ENCODE measurements around the gene TMEM259. TPM values are rescaled to one million over a fixed set of nuclear protein-coding genes. Genes with fewer than 3 reads are reported as not detected.

TMEM259 gene
- total and polyA plus RNA-seq, 2 of the 13 experiments (the other 11 are each of a cell fraction or from before 2014, with no cell fraction given) = 64.7 to 164 TPM

DNA sequence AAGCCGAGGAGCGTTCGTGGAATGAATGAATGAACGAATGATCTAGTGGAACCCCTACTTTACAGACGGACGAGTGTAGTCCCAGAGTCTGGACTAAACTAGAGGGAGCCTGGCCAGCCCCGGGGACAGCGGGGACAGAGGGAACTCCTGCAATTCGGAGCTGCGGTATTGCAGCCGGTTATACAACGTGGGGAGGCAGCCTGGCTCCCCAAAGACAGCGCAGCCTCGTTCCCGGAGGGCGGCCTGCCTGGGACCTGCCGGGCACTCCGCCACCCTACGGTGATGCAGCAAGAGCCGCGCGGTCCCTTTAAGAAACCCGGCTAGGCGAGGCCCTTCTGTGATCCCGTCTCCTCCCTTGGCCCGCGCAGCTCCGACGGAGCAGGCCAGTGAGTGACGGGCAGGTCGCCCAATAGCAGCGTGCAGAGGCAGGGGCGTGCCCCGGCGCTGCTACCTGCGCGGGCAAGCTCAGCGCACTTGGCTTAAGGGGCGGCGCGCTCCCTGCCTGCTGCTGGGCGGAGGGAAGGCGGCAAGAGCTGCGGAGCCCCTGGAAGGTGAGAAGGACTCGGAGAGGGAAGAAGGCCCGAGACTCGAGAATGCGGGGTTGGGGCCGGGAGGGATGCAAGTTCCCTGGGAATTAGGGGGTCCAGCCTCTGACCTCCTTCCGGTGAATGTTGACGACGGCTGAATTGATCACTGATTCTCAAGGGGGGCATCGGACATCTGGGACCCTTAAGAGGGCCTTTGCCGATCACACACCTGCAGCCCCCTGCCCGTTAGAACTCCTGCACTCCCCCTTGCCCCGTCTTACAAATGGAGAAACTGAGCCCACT, 18.9 kb upstream of the TMEM259 start, which contains the start of gene ABCA7 (continued):
- peak; percentile 44; the same call in 1 of the 2 replicates for TF ChIP-seq ZNF780A (CRISPR knock-in tag; IDR thresholded peaks at IDR 0.05)
- TF ChIP-seq, protein P1, sequence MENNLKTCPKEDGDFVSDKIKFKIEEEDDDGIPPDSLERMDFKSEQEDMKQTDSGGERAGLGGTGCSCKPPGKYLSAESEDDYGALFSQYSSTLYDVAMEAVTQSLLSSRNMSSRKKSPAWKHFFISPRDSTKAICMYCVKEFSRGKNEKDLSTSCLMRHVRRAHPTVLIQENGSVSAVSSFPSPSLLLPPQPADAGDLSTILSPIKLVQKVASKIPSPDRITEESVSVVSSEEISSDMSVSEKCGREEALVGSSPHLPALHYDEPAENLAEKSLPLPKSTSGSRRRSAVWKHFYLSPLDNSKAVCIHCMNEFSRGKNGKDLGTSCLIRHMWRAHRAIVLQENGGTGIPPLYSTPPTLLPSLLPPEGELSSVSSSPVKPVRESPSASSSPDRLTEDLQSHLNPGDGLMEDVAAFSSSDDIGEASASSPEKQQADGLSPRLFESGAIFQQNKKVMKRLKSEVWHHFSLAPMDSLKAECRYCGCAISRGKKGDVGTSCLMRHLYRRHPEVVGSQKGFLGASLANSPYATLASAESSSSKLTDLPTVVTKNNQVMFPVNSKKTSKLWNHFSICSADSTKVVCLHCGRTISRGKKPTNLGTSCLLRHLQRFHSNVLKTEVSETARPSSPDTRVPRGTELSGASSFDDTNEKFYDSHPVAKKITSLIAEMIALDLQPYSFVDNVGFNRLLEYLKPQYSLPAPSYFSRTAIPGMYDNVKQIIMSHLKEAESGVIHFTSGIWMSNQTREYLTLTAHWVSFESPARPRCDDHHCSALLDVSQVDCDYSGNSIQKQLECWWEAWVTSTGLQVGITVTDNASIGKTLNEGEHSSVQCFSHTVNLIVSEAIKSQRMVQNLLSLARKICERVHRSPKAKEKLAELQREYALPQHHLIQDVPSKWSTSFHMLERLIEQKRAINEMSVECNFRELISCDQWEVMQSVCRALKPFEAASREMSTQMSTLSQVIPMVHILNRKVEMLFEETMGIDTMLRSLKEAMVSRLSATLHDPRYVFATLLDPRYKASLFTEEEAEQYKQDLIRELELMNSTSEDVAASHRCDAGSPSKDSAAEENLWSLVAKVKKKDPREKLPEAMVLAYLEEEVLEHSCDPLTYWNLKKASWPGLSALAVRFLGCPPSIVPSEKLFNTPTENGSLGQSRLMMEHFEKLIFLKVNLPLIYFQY (CRISPR knock-in tag; IDR thresholded peaks at IDR 0.05; ENCODE audit: borderline replicate concordance) = peak; percentile 42; the same call in 1 of the 2 replicates
- TF ChIP-seq MTF2 (CRISPR knock-in tag; IDR thresholded peaks at IDR 0.05; ENCODE audit: borderline replicate concordance) = no peak
- no peak for TF ChIP-seq ZNF512 (CRISPR knock-in tag; IDR thresholded peaks at IDR 0.05)
- TF ChIP-seq GPN1 (CRISPR knock-in tag; IDR thresholded peaks at IDR 0.05; ENCODE audit: borderline replicate concordance) = no peak
- TF ChIP-seq NFYC (CRISPR knock-in tag; IDR thresholded peaks at IDR 0.05) = peak; percentile 100
- TF ChIP-seq KAT7 (CRISPR knock-in tag; IDR thresholded peaks at IDR 0.05; ENCODE audit: borderline replicate concordance) = no peak
- TF ChIP-seq ZNF788 (CRISPR knock-in tag; IDR thresholded peaks at IDR 0.05; ENCODE audit: borderline replicate concordance) = peak; percentile 31; the same call in 1 of the 2 replicates
- no peak for TF ChIP-seq ZNF639 (CRISPR knock-in tag; conservative IDR thresholded peaks at IDR 0.05)
- TF ChIP-seq, protein P2, sequence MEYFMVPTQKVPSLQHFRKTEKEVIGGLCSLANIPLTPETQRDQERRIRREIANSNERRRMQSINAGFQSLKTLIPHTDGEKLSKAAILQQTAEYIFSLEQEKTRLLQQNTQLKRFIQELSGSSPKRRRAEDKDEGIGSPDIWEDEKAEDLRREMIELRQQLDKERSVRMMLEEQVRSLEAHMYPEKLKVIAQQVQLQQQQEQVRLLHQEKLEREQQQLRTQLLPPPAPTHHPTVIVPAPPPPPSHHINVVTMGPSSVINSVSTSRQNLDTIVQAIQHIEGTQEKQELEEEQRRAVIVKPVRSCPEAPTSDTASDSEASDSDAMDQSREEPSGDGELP (IDR thresholded peaks at IDR 0.05; ENCODE audit: borderline replicate concordance, low read depth) = peak; percentile 50; the same call in 1 of the 2 replicates
- TF ChIP-seq, protein P3, sequence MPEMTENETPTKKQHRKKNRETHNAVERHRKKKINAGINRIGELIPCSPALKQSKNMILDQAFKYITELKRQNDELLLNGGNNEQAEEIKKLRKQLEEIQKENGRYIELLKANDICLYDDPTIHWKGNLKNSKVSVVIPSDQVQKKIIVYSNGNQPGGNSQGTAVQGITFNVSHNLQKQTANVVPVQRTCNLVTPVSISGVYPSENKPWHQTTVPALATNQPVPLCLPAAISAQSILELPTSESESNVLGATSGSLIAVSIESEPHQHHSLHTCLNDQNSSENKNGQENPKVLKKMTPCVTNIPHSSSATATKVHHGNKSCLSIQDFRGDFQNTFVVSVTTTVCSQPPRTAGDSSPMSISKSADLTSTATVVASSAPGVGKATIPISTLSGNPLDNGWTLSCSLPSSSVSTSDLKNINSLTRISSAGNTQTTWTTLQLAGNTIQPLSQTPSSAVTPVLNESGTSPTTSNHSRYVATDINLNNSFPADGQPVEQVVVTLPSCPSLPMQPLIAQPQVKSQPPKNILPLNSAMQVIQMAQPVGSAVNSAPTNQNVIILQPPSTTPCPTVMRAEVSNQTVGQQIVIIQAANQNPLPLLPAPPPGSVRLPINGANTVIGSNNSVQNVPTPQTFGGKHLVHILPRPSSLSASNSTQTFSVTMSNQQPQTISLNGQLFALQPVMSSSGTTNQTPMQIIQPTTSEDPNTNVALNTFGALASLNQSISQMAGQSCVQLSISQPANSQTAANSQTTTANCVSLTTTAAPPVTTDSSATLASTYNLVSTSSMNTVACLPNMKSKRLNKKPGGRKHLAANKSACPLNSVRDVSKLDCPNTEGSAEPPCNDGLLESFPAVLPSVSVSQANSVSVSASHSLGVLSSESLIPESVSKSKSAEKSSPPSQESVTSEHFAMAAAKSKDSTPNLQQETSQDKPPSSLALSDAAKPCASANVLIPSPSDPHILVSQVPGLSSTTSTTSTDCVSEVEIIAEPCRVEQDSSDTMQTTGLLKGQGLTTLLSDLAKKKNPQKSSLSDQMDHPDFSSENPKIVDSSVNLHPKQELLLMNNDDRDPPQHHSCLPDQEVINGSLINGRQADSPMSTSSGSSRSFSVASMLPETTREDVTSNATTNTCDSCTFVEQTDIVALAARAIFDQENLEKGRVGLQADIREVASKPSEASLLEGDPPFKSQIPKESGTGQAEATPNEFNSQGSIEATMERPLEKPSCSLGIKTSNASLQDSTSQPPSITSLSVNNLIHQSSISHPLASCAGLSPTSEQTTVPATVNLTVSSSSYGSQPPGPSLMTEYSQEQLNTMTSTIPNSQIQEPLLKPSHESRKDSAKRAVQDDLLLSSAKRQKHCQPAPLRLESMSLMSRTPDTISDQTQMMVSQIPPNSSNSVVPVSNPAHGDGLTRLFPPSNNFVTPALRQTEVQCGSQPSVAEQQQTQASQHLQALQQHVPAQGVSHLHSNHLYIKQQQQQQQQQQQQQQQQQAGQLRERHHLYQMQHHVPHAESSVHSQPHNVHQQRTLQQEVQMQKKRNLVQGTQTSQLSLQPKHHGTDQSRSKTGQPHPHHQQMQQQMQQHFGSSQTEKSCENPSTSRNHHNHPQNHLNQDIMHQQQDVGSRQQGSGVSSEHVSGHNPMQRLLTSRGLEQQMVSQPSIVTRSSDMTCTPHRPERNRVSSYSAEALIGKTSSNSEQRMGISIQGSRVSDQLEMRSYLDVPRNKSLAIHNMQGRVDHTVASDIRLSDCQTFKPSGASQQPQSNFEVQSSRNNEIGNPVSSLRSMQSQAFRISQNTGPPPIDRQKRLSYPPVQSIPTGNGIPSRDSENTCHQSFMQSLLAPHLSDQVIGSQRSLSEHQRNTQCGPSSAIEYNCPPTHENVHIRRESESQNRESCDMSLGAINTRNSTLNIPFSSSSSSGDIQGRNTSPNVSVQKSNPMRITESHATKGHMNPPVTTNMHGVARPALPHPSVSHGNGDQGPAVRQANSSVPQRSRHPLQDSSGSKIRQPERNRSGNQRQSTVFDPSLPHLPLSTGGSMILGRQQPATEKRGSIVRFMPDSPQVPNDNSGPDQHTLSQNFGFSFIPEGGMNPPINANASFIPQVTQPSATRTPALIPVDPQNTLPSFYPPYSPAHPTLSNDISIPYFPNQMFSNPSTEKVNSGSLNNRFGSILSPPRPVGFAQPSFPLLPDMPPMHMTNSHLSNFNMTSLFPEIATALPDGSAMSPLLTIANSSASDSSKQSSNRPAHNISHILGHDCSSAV (CRISPR knock-in tag; IDR thresholded peaks at IDR 0.05; ENCODE audit: borderline replicate concordance) = no peak

All from HepG2 (cell line).